ENCODE results near the gene RAB6A.
A peak's percentile ranks its signal among the peaks of the same experiment; 100 is the strongest.

RAB6A gene

GRCh38 chr11:73652046-73652730 lies 108.7 kb downstream of the RAB6A start:
- peak; percentile 39 for DNase-seq

GRCh38 chr11:73651661-73652045 lies 109.2 kb downstream of the RAB6A start:
- no peak for DNase-seq

- no peak for DNase-seq
Measured at GRCh38 chr11:73651252-73651651, 109.6 kb downstream of the RAB6A start.

DNA sequence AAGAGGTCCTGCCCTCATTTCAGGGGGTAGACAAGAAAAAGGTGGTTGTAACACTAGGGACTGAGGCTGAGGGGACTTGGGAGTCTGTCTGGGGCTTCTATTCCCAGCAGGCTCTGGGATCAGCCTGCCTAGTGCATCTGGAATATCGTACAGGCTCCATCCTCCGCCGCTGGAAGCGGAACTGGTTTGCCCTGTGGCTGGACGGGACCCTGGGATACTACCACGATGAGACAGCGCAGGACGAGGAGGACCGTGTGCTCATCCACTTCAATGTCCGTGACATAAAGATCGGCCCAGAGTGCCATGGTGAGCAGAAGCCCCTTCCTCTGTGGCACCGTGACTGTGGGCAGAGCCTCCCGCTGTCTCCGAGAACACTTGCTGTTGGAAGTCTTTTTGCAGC lies 110.5 kb downstream of the RAB6A start:
- DNase-seq = no peak

GRCh38 chr11:73649206-73649605 lies 111.7 kb downstream of the RAB6A start:
- no peak for DNase-seq

- no peak for DNase-seq
Measured at GRCh38 chr11:73648571-73649046, 112.3 kb downstream of the RAB6A start.

DNA sequence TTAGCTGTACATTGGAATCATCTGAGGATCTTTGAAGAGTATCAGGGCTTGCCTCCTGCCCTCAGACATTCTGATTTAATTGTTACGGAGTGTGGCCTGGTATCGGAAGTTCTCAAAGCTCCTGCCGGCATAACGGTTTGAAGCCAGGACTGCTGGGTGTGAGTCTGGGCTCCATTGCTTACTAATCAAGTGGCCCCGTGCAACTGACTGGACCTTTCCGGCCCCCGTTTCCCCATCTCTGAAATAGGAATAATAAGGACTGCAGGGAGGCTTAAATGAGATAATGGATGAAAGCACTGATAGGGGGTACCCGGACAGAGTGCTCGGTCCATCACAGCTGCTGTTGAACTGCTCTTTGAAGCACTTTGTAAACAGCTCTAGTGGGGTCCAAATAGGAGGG lies 112.8 kb downstream of the RAB6A start:
- no peak for DNase-seq

DNA sequence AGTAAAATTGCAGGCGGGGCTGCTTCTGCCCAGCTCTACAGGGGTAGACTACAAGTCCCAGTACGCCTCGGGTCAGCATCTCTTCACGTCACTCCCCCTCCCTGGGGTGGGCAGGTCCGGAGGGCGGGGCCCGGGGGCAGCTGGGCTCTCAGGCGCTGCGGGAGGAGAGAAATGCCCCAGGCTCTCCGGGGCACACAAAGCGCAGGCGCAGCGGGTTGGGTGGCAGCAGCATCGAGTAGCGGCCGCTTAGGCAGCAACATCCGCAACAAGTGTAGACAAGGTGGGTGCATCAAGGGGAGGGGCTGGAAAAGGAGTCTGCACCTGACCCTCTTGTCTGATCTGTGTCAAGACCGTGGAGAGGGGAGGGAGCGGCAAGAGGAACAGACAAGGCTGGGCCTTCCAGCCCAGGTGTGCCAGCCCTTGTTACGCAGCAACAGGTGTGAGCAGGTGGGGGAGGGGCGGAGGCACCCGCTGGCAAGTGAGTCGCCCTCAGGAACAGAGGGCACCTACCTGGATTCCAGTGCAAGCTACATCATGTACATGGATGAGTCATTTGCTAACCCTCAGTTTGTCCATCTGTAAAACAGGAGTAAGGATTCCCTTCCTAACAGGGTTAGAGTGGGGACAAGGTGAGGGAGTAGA lies 113.3 kb downstream of the RAB6A start:
- DNase-seq = peak; percentile 97

DNA sequence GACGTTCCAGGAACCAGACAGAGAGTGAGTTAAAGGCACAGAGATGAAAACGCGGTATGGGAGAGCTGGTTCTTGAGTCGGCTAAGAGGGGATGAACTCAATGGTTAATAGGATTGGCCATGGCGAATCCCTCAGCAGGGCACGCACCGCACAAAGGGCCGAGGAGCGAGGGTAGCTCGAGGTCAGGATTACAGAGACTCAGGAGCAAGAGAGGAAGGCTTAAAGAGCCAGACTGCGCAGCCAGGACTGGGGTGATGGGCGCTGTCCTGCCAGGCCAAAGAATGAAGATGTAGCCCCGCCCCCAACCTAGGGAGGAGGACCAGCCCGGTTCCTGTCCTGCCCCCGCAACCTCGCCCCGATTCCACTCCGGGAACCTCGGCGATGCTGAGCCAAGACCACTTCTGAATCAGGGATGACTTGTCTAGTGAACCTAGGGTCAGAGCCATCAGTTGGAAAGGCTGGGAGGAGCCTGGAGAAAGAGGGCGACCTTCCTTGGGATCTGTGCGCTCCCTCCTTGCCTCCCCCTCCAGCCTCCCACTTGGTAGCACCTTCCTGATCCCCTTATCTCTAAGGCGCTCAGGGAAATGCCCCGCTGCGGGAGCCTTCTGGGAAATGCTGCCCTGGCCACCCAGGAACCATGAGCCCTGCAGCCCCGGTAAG lies 114.8 kb downstream of the RAB6A start, which contains the start of gene PLEKHB1:
Gene PLEKHB1 (plus strand): TSS at position 610 of the 660 bp plus-strand sequence. CDS start 28 bp downstream, at position 638.
- DNase-seq = no peak

- no peak for DNase-seq
Measured at GRCh38 chr11:73645121-73645969, 115.5 kb downstream of the RAB6A start.

DNA sequence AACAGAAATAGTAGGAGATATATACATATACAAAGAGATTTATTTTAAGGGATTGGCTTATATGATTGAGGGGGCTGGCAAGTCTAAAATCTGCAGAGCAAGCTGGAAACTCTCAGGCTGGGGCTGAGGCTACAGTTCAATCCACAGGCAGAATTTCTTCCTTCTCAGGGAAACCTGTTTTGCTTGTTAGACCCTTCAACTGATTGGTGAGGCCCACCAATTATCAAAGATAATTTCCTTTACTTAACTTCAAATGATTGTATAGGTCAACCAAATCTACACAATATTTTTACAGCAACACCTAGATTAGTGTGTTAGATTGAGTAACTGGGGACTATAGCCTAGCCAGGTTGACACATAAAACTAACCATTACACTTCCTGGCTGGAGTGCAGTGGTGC lies 119.2 kb downstream of the RAB6A start:
- no peak for DNase-seq

DNA sequence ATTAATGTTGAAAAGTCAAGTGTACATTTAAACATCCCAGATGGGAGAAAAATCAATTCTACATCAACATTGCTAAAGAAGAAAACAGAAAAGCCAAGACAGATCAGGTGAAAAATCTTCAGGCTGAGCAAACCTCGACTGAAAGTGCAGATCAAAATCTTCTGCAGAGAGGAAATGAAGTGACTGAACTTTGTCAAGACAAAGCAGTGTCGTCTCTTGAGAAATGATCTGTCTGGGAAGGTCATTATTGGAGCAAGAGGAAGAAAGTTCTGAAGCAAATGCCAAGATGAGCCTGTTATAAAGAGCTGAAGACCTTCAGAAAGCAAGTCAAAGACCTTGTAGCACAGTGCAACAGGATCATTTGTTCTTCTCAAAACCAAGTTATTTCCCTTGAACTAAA lies 120.3 kb downstream of the RAB6A start:
- DNase-seq = no peak

GRCh38 chr11:73637012-73637411 lies 123.9 kb downstream of the RAB6A start:
- no peak for DNase-seq

DNA sequence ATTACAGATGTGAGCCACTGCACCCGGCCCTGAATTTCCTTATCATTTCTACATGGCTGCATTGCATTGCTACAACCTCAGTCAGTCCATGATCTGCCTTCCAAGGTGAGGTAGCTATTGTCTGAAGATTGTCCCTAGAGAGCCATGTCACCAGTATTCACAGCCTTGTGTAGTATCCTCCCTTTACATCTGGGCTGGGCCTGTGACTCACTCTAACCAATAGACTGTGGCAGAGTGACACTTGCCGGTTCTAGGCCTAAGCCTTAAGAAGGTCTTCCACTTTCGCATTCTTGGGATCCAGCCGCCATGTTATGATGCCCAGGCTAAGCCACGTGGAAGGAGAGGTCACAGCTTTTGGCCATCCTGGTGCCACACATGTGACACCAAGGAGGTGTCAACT lies 124.6 kb downstream of the RAB6A start:
- no peak for DNase-seq

DNA sequence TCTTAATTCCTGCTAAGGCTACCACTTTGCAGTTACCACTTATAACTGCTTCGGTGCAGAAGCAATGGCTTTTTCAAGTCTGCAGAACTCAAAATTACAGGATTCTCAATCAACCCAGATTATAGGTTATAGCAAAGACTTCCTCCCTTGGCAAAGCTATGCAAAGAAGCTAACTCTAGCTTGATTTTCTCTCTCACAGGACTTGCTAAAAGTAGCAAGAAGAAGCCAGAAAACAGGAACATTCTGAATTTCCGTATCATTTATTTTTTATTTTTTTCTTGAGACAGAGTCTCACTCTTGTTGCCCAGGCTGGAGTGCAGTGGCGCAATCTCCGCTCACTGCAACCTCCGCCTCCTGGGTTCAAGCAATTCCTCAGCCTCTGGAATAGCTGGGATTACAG lies 125.2 kb downstream of the RAB6A start:
- no peak for DNase-seq

DNA sequence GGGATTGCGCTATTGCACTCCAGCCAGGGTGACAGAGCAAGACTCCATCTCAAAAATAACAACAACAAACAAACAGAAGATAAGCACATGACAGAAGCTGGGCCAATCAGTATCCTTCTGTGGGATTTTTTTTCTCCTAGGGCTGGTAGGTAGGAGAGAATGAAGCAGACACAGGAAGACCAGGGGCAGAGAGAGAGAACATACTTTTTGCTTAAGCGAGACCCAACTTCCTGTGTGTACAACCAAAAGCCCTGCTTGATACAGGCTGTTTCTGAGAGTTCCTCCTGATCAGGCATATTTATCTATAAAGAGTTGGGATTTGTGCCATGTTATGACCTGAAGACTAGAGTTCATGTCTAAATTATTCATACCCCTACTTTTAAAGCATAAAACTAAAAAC lies 126.9 kb downstream of the RAB6A start:
- no peak for DNase-seq

GRCh38 chr11:73632996-73633395 lies 127.9 kb downstream of the RAB6A start:
- DNase-seq = no peak

- no peak for DNase-seq
Measured at GRCh38 chr11:73629907-73630306, 131.0 kb downstream of the RAB6A start.

GRCh38 chr11:73625696-73626318 lies 135.1 kb downstream of the RAB6A start:
- DNase-seq = peak; percentile 75
